ENCODE measurements around the gene SGO2. TPM values are rescaled to one million over a fixed set of nuclear protein-coding genes. Genes with fewer than 3 reads are reported as not detected.
A peak's percentile ranks its signal among the peaks of the same experiment; 100 is the strongest.

Gene SGO2
- total and polyA plus RNA-seq, 9 of the 15 experiments (the other 6 are each of a cell fraction or from before 2014, with no cell fraction given), result 14.5 to 25.9 (median 16.6) TPM

- TF ChIP-seq XRCC3 (IDR thresholded peaks at IDR 0.05) (no peak), ZNF695 (CRISPR knock-in tag; IDR thresholded peaks at IDR 0.05) (no peak), CBX2 (IDR thresholded peaks at IDR 0.05; ENCODE audit: insufficient read depth, low read length, poor library complexity, severe bottlenecking) (no peak), ZNF830 (CRISPR knock-in tag; IDR thresholded peaks at IDR 0.05) (no peak), POLR2A (conservative IDR thresholded peaks at IDR 0.05) (no peak), NFYB (IDR thresholded peaks at IDR 0.05; ENCODE audit: extremely low read depth, insufficient read length) (no peak)
- TF ChIP-seq, protein P1, sequence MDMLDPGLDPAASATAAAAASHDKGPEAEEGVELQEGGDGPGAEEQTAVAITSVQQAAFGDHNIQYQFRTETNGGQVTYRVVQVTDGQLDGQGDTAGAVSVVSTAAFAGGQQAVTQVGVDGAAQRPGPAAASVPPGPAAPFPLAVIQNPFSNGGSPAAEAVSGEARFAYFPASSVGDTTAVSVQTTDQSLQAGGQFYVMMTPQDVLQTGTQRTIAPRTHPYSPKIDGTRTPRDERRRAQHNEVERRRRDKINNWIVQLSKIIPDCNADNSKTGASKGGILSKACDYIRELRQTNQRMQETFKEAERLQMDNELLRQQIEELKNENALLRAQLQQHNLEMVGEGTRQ (CRISPR knock-in tag; IDR thresholded peaks at IDR 0.05), result no peak
Measured at GRCh38 chr2:200617156-200618053, 91.4 kb downstream of the SGO2 start (continued).

- no peaks in the 10 kb centered on the region for H3K36me3 ChIP-seq (ENCODE audit: control insufficient read depth, insufficient read depth, low read length)
- no peaks in the 10 kb centered on the region for H3K79me2 ChIP-seq (ENCODE audit: control insufficient read depth, insufficient read depth, low read length)
- H3K9me1 ChIP-seq (ENCODE audit: control insufficient read depth, insufficient read depth, low read length), result no peaks in the 10 kb centered on the region
- H3K4me1 ChIP-seq (replicated peaks in 1 of 2; ENCODE audit: control insufficient read depth in 2 of 2, insufficient read depth in 2 of 2, low read length in 2 of 2), result peaks cover 0 to 5% of the 10 kb centered on the region in 2 experiments; a peak in 2 of 5 replicates
- H3K27me3 ChIP-seq (ENCODE audit: control insufficient read depth in 2 of 2, insufficient read depth in 2 of 2, low read length in 2 of 2), result no peaks in the 10 kb centered on the region
- POLR2A ChIA-PET, result interaction anchor here (1.0 kb wide), 1 partner anchor 13 kb away, joined by 3 read pairs; no protein-coding TSS in a partner anchor
- H3K4me2 ChIP-seq (ENCODE audit: insufficient read depth, low read length), result no peak overlapping the region
- DNase-seq (ENCODE audit: extremely low read depth in 1 of 4, low spot score in 3 of 4) (no peak), ATAC-seq (no peak), FAIRE-seq (no peak)
- H3K9me3 ChIP-seq (replicated peaks; ENCODE audit: control insufficient read depth, insufficient read depth, low read depth, low read length), result no peaks in the 10 kb centered on the region
- WGBS (ENCODE audit: insufficient coverage, low coverage, missing lambda C conversion rate), result 6% methylated on average over 3 of the region's 3 CpGs
- peak overlapping the region; percentile 33; the same call in 1 of the 2 replicates for H2AFZ ChIP-seq (ENCODE audit: low read depth, low read length)
- in situ Hi-C loops (cut with MboI), result no loop called here
- CTCF ChIA-PET (ENCODE audit: low intra/inter-chr PET ratio), result interaction anchor here (0.9 to 1.0 kb wide), 2 partner anchors 85 to 86 kb away, joined by 3 read pairs; no protein-coding TSS in a partner anchor
- no peak overlapping the region for H3K27ac ChIP-seq (ENCODE audit: extremely low read depth, low read depth, low read length)
- intact Hi-C loops (cut with micrococcal nuclease), result loop anchor here (1.0 to 10.0 kb wide), 2 partner anchors 85 to 133 kb away; no protein-coding TSS in a partner anchor
- no peak overlapping the region for H3K4me3 ChIP-seq
- H4K20me1 ChIP-seq (replicated peaks; ENCODE audit: control insufficient read depth, insufficient read depth, low read length), result no peaks in the 10 kb centered on the region
- no TSS peak for BruUV-seq (replicated peaks)
- no peak overlapping the region for H3K9ac ChIP-seq (ENCODE audit: insufficient read depth in 1 of 2, low read depth in 2 of 2, low read length in 2 of 2)
- TF ChIP-seq, protein P2, sequence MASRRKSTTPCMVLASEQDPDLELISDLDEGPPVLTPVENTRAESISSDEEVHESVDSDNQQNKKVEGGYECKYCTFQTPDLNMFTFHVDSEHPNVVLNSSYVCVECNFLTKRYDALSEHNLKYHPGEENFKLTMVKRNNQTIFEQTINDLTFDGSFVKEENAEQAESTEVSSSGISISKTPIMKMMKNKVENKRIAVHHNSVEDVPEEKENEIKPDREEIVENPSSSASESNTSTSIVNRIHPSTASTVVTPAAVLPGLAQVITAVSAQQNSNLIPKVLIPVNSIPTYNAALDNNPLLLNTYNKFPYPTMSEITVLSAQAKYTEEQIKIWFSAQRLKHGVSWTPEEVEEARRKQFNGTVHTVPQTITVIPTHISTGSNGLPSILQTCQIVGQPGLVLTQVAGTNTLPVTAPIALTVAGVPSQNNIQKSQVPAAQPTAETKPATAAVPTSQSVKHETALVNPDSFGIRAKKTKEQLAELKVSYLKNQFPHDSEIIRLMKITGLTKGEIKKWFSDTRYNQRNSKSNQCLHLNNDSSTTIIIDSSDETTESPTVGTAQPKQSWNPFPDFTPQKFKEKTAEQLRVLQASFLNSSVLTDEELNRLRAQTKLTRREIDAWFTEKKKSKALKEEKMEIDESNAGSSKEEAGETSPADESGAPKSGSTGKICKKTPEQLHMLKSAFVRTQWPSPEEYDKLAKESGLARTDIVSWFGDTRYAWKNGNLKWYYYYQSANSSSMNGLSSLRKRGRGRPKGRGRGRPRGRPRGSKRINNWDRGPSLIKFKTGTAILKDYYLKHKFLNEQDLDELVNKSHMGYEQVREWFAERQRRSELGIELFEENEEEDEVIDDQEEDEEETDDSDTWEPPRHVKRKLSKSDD (conservative IDR thresholded peaks at IDR 0.05; ENCODE audit: low read length), result no peak
- peak; percentile 59; the same call in 1 of the 2 replicates for TF ChIP-seq NFE2L1 (tag; IDR thresholded peaks at IDR 0.05; ENCODE audit: borderline replicate concordance, low read depth)
- no peak for TF ChIP-seq ZSCAN32 (CRISPR knock-in tag; IDR thresholded peaks at IDR 0.05)
- peak; percentile 50; the same call in 1 of the 2 replicates for TF ChIP-seq ZNF316 (IDR thresholded peaks at IDR 0.05)
- no peak for TF ChIP-seq NFRKB (IDR thresholded peaks at IDR 0.05; ENCODE audit: low read depth)
- no peak for TF ChIP-seq AFF1 (IDR thresholded peaks at IDR 0.05; ENCODE audit: low read depth in 1 of 2, partially characterized antibody in 2 of 2)
Measured at GRCh38 chr2:200618054-200618419, 92.0 kb downstream of the SGO2 start.

Data from K562 (cell line).